ENCODE results near the gene GPC6.

DNA sequence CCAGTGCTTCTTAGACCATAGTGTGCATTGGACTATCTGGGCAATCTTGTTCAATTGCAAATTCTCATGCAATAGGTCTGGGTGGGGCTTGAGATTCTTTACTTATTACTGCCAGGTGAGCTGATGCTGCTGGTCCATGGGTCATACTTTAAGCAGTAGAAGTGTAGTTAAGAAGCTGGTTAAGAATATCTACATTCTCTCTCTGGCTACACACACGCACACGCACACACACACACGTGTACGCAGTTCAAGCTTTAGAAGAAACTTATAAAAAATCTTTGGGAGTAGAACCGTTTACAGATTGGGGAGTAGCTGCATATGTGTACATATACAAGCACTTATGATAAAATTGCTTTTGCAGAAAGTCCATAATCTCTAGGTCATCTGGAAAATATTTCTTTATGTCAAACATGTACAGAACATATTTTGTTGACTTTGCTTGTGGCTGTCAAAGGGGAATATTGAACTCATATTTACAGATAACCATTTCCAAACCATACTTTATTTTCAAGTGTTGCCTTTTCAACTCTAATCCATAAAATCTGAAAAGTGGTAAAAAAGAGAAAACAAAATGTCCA, 99.7 kb downstream of the GPC6 start:
- no peak for TF ChIP-seq ZNF292 (tag by site-specific recombination; IDR thresholded peaks at IDR 0.05; ENCODE audit: borderline replicate concordance, low read depth)
- no peak for TF ChIP-seq ZNF701 (tag by site-specific recombination; IDR thresholded peaks at IDR 0.05)
- TF ChIP-seq, protein P1, sequence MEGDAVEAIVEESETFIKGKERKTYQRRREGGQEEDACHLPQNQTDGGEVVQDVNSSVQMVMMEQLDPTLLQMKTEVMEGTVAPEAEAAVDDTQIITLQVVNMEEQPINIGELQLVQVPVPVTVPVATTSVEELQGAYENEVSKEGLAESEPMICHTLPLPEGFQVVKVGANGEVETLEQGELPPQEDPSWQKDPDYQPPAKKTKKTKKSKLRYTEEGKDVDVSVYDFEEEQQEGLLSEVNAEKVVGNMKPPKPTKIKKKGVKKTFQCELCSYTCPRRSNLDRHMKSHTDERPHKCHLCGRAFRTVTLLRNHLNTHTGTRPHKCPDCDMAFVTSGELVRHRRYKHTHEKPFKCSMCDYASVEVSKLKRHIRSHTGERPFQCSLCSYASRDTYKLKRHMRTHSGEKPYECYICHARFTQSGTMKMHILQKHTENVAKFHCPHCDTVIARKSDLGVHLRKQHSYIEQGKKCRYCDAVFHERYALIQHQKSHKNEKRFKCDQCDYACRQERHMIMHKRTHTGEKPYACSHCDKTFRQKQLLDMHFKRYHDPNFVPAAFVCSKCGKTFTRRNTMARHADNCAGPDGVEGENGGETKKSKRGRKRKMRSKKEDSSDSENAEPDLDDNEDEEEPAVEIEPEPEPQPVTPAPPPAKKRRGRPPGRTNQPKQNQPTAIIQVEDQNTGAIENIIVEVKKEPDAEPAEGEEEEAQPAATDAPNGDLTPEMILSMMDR (tag by site-specific recombination; IDR thresholded peaks at IDR 0.05), result no peak
- no peak for TF ChIP-seq ZBTB17 (tag by site-specific recombination; IDR thresholded peaks at IDR 0.05)
